Measurements from ENCODE around the gene GGT7.
A peak's percentile ranks its signal among the peaks of the same experiment; 100 is the strongest.

The GGT7 gene

DNA sequence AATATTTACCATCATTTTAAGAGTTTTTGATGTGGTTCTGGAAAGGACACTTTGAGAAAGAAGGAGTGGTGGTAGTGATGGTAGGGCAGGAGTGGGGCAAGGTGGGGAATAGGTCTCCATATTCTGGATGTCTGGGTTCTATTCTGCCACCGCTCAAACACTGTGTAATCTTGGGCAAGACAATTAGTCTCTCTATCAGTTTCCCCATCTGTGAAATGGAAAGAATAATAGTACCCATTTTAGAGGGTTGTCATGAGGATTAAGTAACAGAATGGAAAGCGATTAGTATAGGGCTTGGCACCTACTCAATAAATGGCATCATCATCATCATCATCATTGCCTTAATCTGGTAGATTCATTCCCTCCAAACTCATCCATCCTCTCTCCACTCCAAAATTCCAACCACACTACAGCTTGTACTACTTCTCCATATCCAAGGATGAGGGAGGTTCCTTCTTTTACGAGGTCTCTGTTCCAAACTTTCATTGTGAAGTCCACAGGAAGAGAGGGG, 982 bp upstream of the GGT7 start:
- Mint-ChIP-seq H3K4me3 (peak overlapping the region; percentile 77), H3K4me1 (ENCODE audit: low read depth) (peaks cover 67% of the 10 kb centered on the region), H3K27me3 (no peaks in the 10 kb centered on the region), H3K36me3 (ENCODE audit: low read depth) (no peaks in the 10 kb centered on the region), H3K27ac (no peak overlapping the region), H3K9me3 (no peaks in the 10 kb centered on the region)
- no peak for DNase-seq

DNA sequence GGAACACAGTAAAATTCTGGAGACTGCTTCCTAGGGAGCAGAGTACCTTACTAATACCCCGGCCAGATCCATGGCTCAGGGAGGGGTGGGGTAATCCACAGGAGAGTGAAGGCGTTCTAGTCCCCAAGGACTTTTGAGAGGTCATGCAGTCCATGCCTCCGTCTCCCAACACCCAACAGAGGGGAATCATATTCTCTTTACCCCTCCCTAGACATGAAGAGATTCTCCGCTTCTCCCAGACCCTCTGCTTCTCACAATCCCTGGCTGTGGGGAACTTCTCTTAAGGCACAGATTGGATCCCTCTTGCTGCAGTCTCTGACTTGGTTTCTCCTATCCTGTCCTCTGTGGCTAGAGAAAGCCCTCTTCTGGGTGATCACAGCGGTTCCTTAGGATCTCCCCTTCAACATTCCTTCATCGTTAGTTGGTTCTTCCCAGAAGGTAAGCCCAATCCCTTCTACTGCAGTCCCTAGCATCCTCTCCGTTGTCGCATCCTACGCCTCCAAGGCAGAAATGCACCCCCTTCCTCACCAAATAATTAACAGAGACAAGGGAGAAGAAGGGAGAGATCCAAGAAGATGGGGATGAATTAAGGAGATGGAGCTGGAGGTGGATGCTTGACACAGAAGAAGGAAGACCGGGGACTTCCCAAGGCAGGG, 562 bp downstream of the GGT7 start:
- H3K4me3 Mint-ChIP-seq = peak overlapping the region; percentile 77
- H3K9me3 Mint-ChIP-seq = no peaks in the 10 kb centered on the region
- H3K27ac Mint-ChIP-seq = peak overlapping the region; percentile 83
- DNase-seq = peak; percentile 36
- no peaks in the 10 kb centered on the region for H3K36me3 Mint-ChIP-seq (ENCODE audit: low read depth)
- peaks cover 59% of the 10 kb centered on the region for H3K4me1 Mint-ChIP-seq (ENCODE audit: low read depth)
- no peaks in the 10 kb centered on the region for H3K27me3 Mint-ChIP-seq

- Mint-ChIP-seq H3K36me3 (ENCODE audit: low read depth) (no peaks in the 10 kb centered on the region), H3K4me1 (ENCODE audit: low read depth) (peaks cover 55% of the 10 kb centered on the region), H3K27me3 (no peaks in the 10 kb centered on the region), H3K9me3 (no peaks in the 10 kb centered on the region), H3K4me3 (peak overlapping the region; percentile 77), H3K27ac (peak overlapping the region; percentile 19)
- DNase-seq = no peak
Observed at GRCh38 chr20:34871320-34871926, 1.2 kb downstream of the GGT7 start.

- H3K4me1 Mint-ChIP-seq (ENCODE audit: low read depth) = peaks cover under 1% of the 10 kb centered on the region
- no peaks in the 10 kb centered on the region for H3K27me3 Mint-ChIP-seq
- H3K36me3 Mint-ChIP-seq (ENCODE audit: low read depth) = peaks cover 18% of the 10 kb centered on the region
- H3K9me3 Mint-ChIP-seq = no peaks in the 10 kb centered on the region
- peak overlapping the region; percentile 3 for H3K27ac Mint-ChIP-seq
- no peak overlapping the region for H3K4me3 Mint-ChIP-seq
- DNase-seq = no peak
Observed at GRCh38 chr20:34864216-34864615, 8.4 kb downstream of the GGT7 start.

GRCh38 chr20:34863421-34863965, 9.2 kb downstream of the GGT7 start:
- DNase-seq = no peak
- no peaks in the 10 kb centered on the region for H3K27me3 Mint-ChIP-seq
- H3K4me1 Mint-ChIP-seq (ENCODE audit: low read depth) = no peaks in the 10 kb centered on the region
- no peak overlapping the region for H3K27ac Mint-ChIP-seq
- no peak overlapping the region for H3K4me3 Mint-ChIP-seq
- H3K9me3 Mint-ChIP-seq = no peaks in the 10 kb centered on the region
- H3K36me3 Mint-ChIP-seq (ENCODE audit: low read depth) = peaks cover 23% of the 10 kb centered on the region

- no peak for DNase-seq
- H3K27ac Mint-ChIP-seq = no peak overlapping the region
- peaks cover 28% of the 10 kb centered on the region for H3K36me3 Mint-ChIP-seq (ENCODE audit: low read depth)
- H3K9me3 Mint-ChIP-seq = no peaks in the 10 kb centered on the region
- no peak overlapping the region for H3K4me3 Mint-ChIP-seq
- no peaks in the 10 kb centered on the region for H3K4me1 Mint-ChIP-seq (ENCODE audit: low read depth)
- no peaks in the 10 kb centered on the region for H3K27me3 Mint-ChIP-seq
Observed at GRCh38 chr20:34862724-34863123, 9.9 kb downstream of the GGT7 start.

- H3K27ac Mint-ChIP-seq = no peak overlapping the region
- DNase-seq = no peak
- H3K4me3 Mint-ChIP-seq = no peak overlapping the region
- peaks cover 32% of the 10 kb centered on the region for H3K36me3 Mint-ChIP-seq (ENCODE audit: low read depth)
- H3K4me1 Mint-ChIP-seq (ENCODE audit: low read depth) = no peaks in the 10 kb centered on the region
- H3K9me3 Mint-ChIP-seq = no peaks in the 10 kb centered on the region
- H3K27me3 Mint-ChIP-seq = no peaks in the 10 kb centered on the region
Observed at GRCh38 chr20:34861386-34862084, 11.1 kb downstream of the GGT7 start.

DNA sequence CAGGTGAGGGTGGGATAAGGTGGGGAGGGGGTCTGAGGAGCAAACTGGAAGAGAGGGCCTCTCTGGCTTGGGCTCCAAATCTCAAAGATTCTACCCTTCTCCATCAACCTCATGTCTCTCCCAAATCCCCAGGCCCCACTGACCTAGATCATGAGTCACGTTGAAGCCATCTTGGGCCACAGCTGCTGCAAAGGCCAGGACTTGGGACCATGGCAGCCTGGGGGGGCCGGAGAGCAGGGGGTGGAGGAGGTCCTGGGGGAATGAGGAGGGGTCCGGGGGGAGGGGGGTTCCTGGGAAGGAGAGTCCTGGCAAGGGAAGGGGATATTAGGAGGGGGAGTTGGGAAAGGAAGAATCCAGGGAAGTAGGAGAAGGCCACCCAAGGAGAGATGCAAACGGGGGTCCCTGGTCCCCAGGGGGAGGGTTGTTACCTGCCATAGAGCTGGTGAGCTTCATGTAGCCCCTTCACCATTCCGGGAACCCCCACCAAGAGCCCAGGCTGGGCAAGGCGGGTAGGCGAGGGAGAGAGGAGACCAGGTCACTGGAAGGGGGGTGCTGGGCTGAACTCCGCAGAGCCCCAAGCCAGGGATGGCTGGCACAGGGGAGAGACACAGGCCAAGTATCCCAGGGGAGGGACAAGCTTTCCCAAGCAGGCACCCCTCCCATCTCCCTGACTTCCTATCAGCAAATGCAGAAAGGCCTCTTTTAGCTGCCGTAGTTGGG, 12.7 kb downstream of the GGT7 start:
- H3K27me3 Mint-ChIP-seq = no peaks in the 10 kb centered on the region
- peaks cover 40% of the 10 kb centered on the region for H3K36me3 Mint-ChIP-seq (ENCODE audit: low read depth)
- H3K27ac Mint-ChIP-seq = no peak overlapping the region
- no peaks in the 10 kb centered on the region for H3K4me1 Mint-ChIP-seq (ENCODE audit: low read depth)
- H3K9me3 Mint-ChIP-seq = no peaks in the 10 kb centered on the region
- no peak overlapping the region for H3K4me3 Mint-ChIP-seq
- no peak for DNase-seq

DNA sequence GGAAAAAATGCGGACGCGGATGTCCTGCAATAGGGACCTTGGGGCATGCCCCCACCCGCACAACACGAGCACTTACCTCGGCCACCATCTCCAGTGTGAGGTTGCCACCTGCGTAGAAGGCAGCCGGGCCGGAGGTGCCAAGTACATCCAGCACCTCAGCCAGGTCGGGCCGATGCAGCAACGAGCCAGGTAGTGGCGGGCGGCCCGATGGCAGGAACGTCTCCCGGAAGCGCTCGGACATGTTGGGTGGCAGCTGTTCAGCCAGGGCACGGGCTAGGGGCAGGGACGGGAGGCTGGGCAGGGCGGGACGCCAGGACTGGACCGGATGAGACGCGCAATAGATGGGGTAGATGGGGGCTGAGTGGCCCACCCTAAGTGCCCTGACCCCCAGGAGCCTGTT, 13.3 kb downstream of the GGT7 start:
- H3K36me3 Mint-ChIP-seq (ENCODE audit: low read depth) = peaks cover 45% of the 10 kb centered on the region
- H3K4me3 Mint-ChIP-seq = no peak overlapping the region
- no peaks in the 10 kb centered on the region for H3K4me1 Mint-ChIP-seq (ENCODE audit: low read depth)
- DNase-seq = no peak
- no peaks in the 10 kb centered on the region for H3K9me3 Mint-ChIP-seq
- no peaks in the 10 kb centered on the region for H3K27me3 Mint-ChIP-seq
- no peak overlapping the region for H3K27ac Mint-ChIP-seq

DNA sequence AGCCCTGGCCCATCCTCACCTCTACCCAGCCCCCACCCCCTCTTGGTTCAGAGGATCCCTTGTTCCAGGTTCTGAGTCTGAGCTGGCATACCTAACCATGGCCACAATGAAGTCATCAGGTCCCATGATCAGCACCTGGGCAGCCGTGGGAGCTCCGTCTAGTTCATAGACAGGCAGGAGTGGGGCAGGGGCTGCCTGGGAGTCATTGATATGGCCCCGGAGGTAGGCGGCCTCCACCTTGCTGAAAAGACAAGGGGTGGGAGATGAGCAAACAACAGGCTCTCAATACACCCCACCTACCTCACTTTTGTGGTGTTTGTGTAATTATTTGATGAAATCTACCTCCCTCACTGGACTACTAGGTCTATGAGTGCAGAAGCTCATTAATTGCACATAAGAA, 20.4 kb downstream of the GGT7 start:
- Mint-ChIP-seq H3K9me3 (no peaks in the 10 kb centered on the region), H3K4me3 (no peak overlapping the region), H3K36me3 (ENCODE audit: low read depth) (peaks cover 51% of the 10 kb centered on the region), H3K27ac (no peak overlapping the region), H3K27me3 (no peaks in the 10 kb centered on the region), H3K4me1 (ENCODE audit: low read depth) (no peaks in the 10 kb centered on the region)
- no peak for DNase-seq

DNA sequence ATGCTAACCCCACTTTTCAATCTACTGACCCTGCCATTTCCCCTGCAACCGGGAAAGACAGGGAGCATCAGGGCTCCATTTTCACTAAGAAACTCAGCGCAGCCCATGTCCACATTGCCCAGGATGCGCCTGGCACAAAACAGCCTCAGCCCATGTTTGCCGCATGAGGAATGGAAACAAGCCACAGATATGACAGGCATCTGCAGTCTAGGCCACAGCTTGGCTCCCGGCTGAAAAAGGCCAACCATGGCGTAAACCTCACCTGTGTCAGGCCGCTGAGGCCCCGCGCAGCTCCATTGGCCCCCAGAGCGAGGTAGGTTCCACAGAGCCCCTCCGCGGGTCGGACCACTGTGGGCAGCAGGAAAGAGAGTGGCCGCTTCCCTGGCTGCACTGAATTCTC, 21.7 kb downstream of the GGT7 start:
- DNase-seq = no peak
- Mint-ChIP-seq H3K27ac (no peak overlapping the region), H3K4me1 (ENCODE audit: low read depth) (no peaks in the 10 kb centered on the region), H3K27me3 (no peaks in the 10 kb centered on the region), H3K36me3 (ENCODE audit: low read depth) (peaks cover 47% of the 10 kb centered on the region), H3K4me3 (no peak overlapping the region), H3K9me3 (no peaks in the 10 kb centered on the region)

DNA sequence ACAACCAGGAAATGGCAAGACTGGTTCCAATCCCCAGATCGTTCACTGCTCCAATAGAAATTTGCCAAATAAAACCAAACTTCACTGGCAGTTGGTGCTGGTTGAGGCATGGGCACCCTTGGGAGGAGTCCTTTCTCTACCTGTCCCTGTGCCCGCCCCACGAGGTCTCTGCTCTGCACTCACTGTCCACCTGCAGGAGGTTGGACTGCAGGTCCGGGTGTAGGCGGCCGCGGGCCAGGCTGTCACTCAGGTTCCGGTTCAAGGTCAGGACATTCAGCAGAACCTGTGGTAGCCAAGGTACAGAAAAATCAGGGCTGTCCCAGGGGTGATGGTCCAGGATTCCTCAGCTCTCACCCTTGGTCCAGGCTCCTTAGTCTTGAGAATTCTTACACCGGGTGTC, 22.9 kb downstream of the GGT7 start:
- no peak for DNase-seq
- Mint-ChIP-seq H3K4me3 (no peak overlapping the region), H3K9me3 (no peaks in the 10 kb centered on the region), H3K4me1 (ENCODE audit: low read depth) (no peaks in the 10 kb centered on the region), H3K36me3 (ENCODE audit: low read depth) (peaks cover 39% of the 10 kb centered on the region), H3K27ac (no peak overlapping the region), H3K27me3 (no peaks in the 10 kb centered on the region)

DNA sequence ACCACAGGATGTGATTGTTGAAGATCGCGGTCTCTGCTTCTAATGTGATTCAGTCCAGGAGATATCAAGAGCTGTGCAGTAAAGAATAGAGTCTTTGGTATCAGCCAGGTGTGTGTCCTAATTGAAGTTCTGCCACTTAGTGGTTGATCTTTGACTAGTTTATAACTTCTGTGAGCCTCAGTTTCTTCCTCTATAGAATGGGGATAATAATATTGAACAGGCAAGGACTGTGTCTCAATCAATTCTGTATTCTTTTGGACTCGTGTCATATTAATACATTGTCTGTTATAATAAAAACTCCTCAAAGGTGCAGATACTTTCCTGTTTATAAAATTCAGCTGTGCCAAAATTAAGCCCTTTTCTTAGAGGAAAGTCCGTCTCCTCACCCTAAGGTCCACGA, 24.1 kb downstream of the GGT7 start:
- Mint-ChIP-seq H3K9me3 (no peaks in the 10 kb centered on the region), H3K27me3 (no peaks in the 10 kb centered on the region), H3K36me3 (ENCODE audit: low read depth) (peaks cover 34% of the 10 kb centered on the region)

DNA sequence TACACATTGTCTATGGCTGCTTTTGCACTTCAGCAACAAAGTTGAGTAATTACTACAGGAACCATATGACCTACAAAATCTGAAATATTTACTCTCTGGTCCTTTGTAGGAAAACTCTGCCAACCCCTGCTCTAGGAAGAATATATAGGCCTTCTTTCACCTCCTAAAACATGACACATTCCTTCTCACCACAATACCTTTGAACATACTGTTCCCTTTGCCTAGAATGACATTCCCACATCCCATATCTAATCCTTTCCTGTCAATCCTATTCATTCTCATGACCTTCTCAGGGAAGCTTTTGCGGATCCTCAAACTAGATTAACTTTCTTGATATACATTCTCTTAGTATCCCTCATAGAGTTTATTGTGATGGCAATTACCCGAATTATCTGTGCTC, 29.2 kb downstream of the GGT7 start:
- peaks cover 5% of the 10 kb centered on the region for H3K36me3 Mint-ChIP-seq (ENCODE audit: low read depth)
- H3K9me3 Mint-ChIP-seq = no peaks in the 10 kb centered on the region
- no peak overlapping the region for H3K4me3 Mint-ChIP-seq
- H3K27me3 Mint-ChIP-seq = no peaks in the 10 kb centered on the region
- no peak for DNase-seq
- no peak overlapping the region for H3K27ac Mint-ChIP-seq
- H3K4me1 Mint-ChIP-seq (ENCODE audit: low read depth) = no peaks in the 10 kb centered on the region

More for the DNA sequence above, 24.1 kb downstream of the GGT7 start:
- Mint-ChIP-seq H3K4me1 (ENCODE audit: low read depth) (no peaks in the 10 kb centered on the region), H3K4me3 (no peak overlapping the region), H3K27ac (no peak overlapping the region)
- DNase-seq = no peak

All from activated T-cell treated with anti-CD3 and anti-CD28 coated beads, Interleukin-2, amount 50 U/mL, for 24 hours (primary cell).